Measurements from ENCODE around the gene MLLT3.

GRCh38 chr9:20486552-20486951, 135.7 kb downstream of the MLLT3 start:
- no peak for TF ChIP-seq ZMYM4 (CRISPR knock-in tag; IDR thresholded peaks at IDR 0.05)
- no peak for TF ChIP-seq JUNB (CRISPR knock-in tag; IDR thresholded peaks at IDR 0.05; ENCODE audit: borderline replicate concordance)
- no peak for TF ChIP-seq ZNF3 (CRISPR knock-in tag; IDR thresholded peaks at IDR 0.05)
- TF ChIP-seq SP2 (CRISPR knock-in tag; IDR thresholded peaks at IDR 0.05), result no peak
- TF ChIP-seq BCLAF1 (IDR thresholded peaks at IDR 0.05), result no peak
- TF ChIP-seq ZBTB1 (CRISPR knock-in tag; IDR thresholded peaks at IDR 0.05; ENCODE audit: borderline replicate concordance), result no peak
- no peak for TF ChIP-seq NBN (conservative IDR thresholded peaks at IDR 0.05)
- no peak for TF ChIP-seq CTCF (CRISPR knock-in tag; IDR thresholded peaks at IDR 0.05)
- no peak for TF ChIP-seq MTF2 (CRISPR knock-in tag; IDR thresholded peaks at IDR 0.05; ENCODE audit: borderline replicate concordance)
- no peak for TF ChIP-seq HNRNPLL (IDR thresholded peaks at IDR 0.05; ENCODE audit: low read depth, low read length, poor library complexity, severe bottlenecking)
- TF ChIP-seq ARHGAP35 (CRISPR knock-in tag; IDR thresholded peaks at IDR 0.05; ENCODE audit: borderline replicate concordance), result no peak
- no peak for TF ChIP-seq SALL1 (CRISPR knock-in tag; IDR thresholded peaks at IDR 0.05)
- no peak for TF ChIP-seq ARID2 (CRISPR knock-in tag; IDR thresholded peaks at IDR 0.05; ENCODE audit: borderline replicate concordance)

Data from HepG2 (cell line).